ENCODE measurements around the gene LRRC4C. TPM values are rescaled to one million over a fixed set of nuclear protein-coding genes. Genes with fewer than 3 reads are reported as not detected.
A peak's percentile ranks its signal among the peaks of the same experiment; 100 is the strongest.

Gene LRRC4C
- total RNA-seq, 1 donor from 2014 or later, result 14.0 TPM

DNA sequence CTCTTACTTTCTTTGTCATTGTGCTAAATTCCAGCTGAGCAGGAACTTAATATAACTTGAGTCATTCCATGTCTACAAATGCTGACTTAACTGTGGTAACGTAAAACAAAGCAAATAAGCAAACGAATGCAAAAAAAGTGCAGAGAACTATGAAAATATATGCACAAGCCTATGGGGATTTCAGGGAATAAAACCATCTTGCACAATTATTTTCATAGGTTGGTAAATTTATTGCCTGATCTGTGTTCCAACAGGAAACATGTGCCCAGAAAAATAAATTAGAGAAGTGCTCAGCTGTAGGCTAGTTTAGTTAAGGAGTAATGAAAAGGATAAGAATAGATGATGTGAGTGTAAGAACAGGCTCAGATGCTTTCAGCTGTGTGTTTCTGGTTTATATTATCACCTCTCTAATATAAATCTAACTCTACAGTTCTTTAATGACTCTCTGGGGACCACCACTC is 1169.3 kb downstream of the LRRC4C start:
- Mint-ChIP-seq H3K27ac (peak overlapping the region; percentile 15), H3K4me1 (ENCODE audit: unreplicated experiment) (peaks cover 26% of the 10 kb centered on the region), H3K4me3 (peak overlapping the region; percentile 92), H3K9me3 (no peaks in the 10 kb centered on the region), H3K36me3 (no peaks in the 10 kb centered on the region), H3K27me3 (peaks cover 28% of the 10 kb centered on the region)
- TF ChIP-seq, protein P1, sequence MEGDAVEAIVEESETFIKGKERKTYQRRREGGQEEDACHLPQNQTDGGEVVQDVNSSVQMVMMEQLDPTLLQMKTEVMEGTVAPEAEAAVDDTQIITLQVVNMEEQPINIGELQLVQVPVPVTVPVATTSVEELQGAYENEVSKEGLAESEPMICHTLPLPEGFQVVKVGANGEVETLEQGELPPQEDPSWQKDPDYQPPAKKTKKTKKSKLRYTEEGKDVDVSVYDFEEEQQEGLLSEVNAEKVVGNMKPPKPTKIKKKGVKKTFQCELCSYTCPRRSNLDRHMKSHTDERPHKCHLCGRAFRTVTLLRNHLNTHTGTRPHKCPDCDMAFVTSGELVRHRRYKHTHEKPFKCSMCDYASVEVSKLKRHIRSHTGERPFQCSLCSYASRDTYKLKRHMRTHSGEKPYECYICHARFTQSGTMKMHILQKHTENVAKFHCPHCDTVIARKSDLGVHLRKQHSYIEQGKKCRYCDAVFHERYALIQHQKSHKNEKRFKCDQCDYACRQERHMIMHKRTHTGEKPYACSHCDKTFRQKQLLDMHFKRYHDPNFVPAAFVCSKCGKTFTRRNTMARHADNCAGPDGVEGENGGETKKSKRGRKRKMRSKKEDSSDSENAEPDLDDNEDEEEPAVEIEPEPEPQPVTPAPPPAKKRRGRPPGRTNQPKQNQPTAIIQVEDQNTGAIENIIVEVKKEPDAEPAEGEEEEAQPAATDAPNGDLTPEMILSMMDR (conservative IDR thresholded peaks at IDR 0.05), result no peak
- DNase-seq (ENCODE audit: extremely low spot score, unreplicated experiment), result no peak

DNA sequence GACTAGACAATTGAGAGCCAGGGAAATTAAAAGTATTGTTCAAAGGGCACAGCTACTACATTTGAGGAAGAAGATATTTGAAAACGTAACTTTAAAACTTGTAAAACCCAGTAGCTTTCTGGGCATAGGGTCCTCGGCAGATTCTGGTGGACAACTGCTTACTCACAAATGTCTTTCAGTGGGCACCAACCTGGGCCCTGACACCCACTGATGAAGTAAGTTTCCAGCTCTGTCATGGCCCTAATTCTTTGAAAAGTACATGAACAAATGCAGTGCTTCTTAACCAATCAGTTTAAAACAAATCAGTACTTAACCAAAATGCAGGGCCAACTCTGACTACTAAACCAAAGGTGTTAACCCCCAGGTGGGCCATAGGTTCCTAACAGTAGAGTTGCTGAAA is 1170.1 kb downstream of the LRRC4C start:
- peak overlapping the region; percentile 92 for H3K4me3 Mint-ChIP-seq
- no peak for DNase-seq (ENCODE audit: extremely low spot score, unreplicated experiment)
- H3K27ac Mint-ChIP-seq, result no peak overlapping the region
- TF ChIP-seq, protein P1 (conservative IDR thresholded peaks at IDR 0.05), result no peak
- H3K9me3 Mint-ChIP-seq, result peaks cover 1% of the 10 kb centered on the region
- no peaks in the 10 kb centered on the region for H3K36me3 Mint-ChIP-seq
- peaks cover 26% of the 10 kb centered on the region for H3K4me1 Mint-ChIP-seq (ENCODE audit: unreplicated experiment)
- H3K27me3 Mint-ChIP-seq, result peaks cover 28% of the 10 kb centered on the region

- no peak overlapping the region for H3K27ac Mint-ChIP-seq
- peaks cover 18% of the 10 kb centered on the region for H3K4me1 Mint-ChIP-seq (ENCODE audit: unreplicated experiment)
- peaks cover 4% of the 10 kb centered on the region for H3K9me3 Mint-ChIP-seq
- H3K36me3 Mint-ChIP-seq, result peaks cover 4% of the 10 kb centered on the region
- peak overlapping the region; percentile 18 for H3K4me3 Mint-ChIP-seq
- TF ChIP-seq, protein P1 (conservative IDR thresholded peaks at IDR 0.05), result no peak
- H3K27me3 Mint-ChIP-seq, result peaks cover 19% of the 10 kb centered on the region
- no peak for DNase-seq (ENCODE audit: extremely low spot score, unreplicated experiment)
Observed at GRCh38 chr11:40287916-40288803, 1171.3 kb downstream of the LRRC4C start.

DNA sequence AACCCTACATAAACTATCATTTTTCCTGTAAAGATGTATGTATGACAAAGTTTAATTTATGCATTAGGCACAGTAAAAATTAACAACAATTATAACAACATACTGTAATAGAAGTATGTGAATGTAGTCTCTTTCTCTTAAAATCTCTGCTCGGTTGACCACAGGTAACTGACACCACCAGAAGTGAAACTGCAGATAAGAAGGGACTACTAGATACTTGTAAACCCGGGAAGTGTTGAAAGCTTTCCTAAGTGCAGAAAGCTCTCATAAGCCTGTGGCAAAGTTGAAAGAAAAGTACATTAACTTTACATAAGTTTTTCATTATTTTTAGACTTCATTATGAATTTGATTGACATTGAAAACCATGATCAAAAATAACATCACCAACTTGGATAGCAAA is 1173.3 kb downstream of the LRRC4C start:
- no peak overlapping the region for H3K4me3 Mint-ChIP-seq
- peaks cover 4% of the 10 kb centered on the region for H3K9me3 Mint-ChIP-seq
- no peak for DNase-seq (ENCODE audit: extremely low spot score, unreplicated experiment)
- H3K4me1 Mint-ChIP-seq (ENCODE audit: unreplicated experiment), result peaks cover 18% of the 10 kb centered on the region
- peaks cover 4% of the 10 kb centered on the region for H3K36me3 Mint-ChIP-seq
- no peak overlapping the region for H3K27ac Mint-ChIP-seq
- H3K27me3 Mint-ChIP-seq, result peaks cover 4% of the 10 kb centered on the region
- TF ChIP-seq, protein P1 (conservative IDR thresholded peaks at IDR 0.05), result no peak

DNA sequence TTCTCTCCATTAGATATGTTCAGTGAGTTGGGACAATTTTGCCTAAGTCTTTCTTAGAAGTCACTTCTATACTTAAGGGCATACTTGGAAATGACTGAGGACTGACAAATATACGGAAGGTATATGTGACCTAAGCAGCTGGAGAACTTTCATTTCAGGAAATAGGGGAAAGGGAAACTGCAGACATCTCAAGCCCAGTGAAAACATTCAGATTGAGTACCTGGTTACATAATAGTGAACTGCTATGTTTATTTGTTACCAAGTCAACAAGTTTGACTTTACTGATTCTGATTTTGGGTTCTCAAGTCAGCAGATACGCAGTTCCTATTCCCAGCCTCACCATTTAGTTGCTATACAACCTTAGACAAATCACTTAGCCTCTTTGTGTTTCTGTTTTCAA is 1173.9 kb downstream of the LRRC4C start:
- H3K27me3 Mint-ChIP-seq, result peaks cover 6% of the 10 kb centered on the region
- TF ChIP-seq, protein P1 (conservative IDR thresholded peaks at IDR 0.05), result no peak
- no peak for DNase-seq (ENCODE audit: extremely low spot score, unreplicated experiment)

More for the DNA sequence above, 1173.9 kb downstream of the LRRC4C start:
- Mint-ChIP-seq H3K4me3 (no peak overlapping the region), H3K9me3 (peaks cover 4% of the 10 kb centered on the region), H3K36me3 (peaks cover 4% of the 10 kb centered on the region), H3K27ac (no peak overlapping the region), H3K4me1 (ENCODE audit: unreplicated experiment) (peaks cover 23% of the 10 kb centered on the region)
